Mononuclear cell (primary cell): ENCODE measurements around the gene CENPT. TPM values are rescaled to one million over a fixed set of nuclear protein-coding genes. Genes with fewer than 3 reads are reported as not detected.
"Not testable (repeated sequence)": the region's sequence is repeated elsewhere in the genome, so short reads cannot be mapped to it uniquely, and the experiment has no call there.

Experiments used
- H3K27me3 ChIP-seq: 2 replicates; pipeline ENCODE4 v1.6.0; 2011; ENCODE audit warnings: low read length, control low read depth; ENCODE audit not compliant: insufficient read depth
- H3K4me1 ChIP-seq: 2 replicates; pipeline ENCODE4 v1.5.1; 2011; ENCODE audit warnings: mild to moderate bottlenecking, low read length, control low read depth; ENCODE audit not compliant: insufficient read depth
- H3K4me3 ChIP-seq: 2 replicates; pipeline ENCODE4 v1.5.1; 2011; ENCODE audit warnings: mild to moderate bottlenecking, low read length, moderate library complexity
- H3K9me3 ChIP-seq: 2 replicates; pipeline ENCODE4 v1.5.1; 2011; ENCODE audit warnings: low read depth, mild to moderate bottlenecking, control low read depth, low read length
- total RNA-seq: library from RNA; depleted of rRNA; stranded (reverse); fragments of >200 nt; gene quantifications from one replicate; pipeline ENCODE4 v1.2.3, GENCODE V29; 2012

Gene CENPT
- total RNA-seq, 1 donor: 20.8 TPM

- H3K9me3 ChIP-seq: no peaks in the 10 kb centered on the region
- H3K27me3 ChIP-seq: no peaks in the 10 kb centered on the region
- peaks cover 57% of the 10 kb centered on the region for H3K4me1 ChIP-seq
- H3K4me3 ChIP-seq: peak overlapping the region; percentile 69
Observed at GRCh38 chr16:67845291-67846062, 2.0 kb downstream of the CENPT start.

- H3K9me3 ChIP-seq: no peaks in the 10 kb centered on the region
- H3K27me3 ChIP-seq: no peaks in the 10 kb centered on the region
- no peak overlapping the region for H3K4me3 ChIP-seq
- peaks cover 57% of the 10 kb centered on the region for H3K4me1 ChIP-seq
Observed at GRCh38 chr16:67844497-67844896, 3.0 kb downstream of the CENPT start.

GRCh38 chr16:67843343-67843765, 4.1 kb downstream of the CENPT start:
- Histone ChIP-seq H3K4me3 (peak overlapping the region; percentile 84), H3K27me3 (no peaks in the 10 kb centered on the region), H3K4me1 (peaks cover 52% of the 10 kb centered on the region), H3K9me3 (no peaks in the 10 kb centered on the region)

- no peaks in the 10 kb centered on the region for H3K27me3 ChIP-seq
- peak overlapping the region; percentile 84 for H3K4me3 ChIP-seq
- H3K4me1 ChIP-seq: peaks cover 46% of the 10 kb centered on the region
- H3K9me3 ChIP-seq: no peaks in the 10 kb centered on the region
Observed at GRCh38 chr16:67842509-67843342, 4.8 kb downstream of the CENPT start.

- Histone ChIP-seq H3K4me1 (peaks cover 41% of the 10 kb centered on the region), H3K4me3 (peak within 1 kb of the TSS; percentile 84), H3K9me3 (no peaks in the 10 kb centered on the region), H3K27me3 (no peaks in the 10 kb centered on the region)
Observed at GRCh38 chr16:67841816-67842508, 5.5 kb downstream of the CENPT start, which contains the start of gene THAP11. Gene THAP11, plus strand, starts transcription at chr16:67842320. Its CDS starts 235 bp downstream, at chr16:67842555.

- Histone ChIP-seq H3K4me1 (peaks cover 40% of the 10 kb centered on the region), H3K27me3 (no peaks in the 10 kb centered on the region), H3K9me3 (no peaks in the 10 kb centered on the region), H3K4me3 (peak overlapping the region; percentile 84)
Observed at GRCh38 chr16:67841198-67841815, 6.2 kb downstream of the CENPT start.

GRCh38 chr16:67837811-67838210, 9.7 kb downstream of the CENPT start:
- no peaks in the 10 kb centered on the region for H3K9me3 ChIP-seq
- no peak overlapping the region for H3K4me3 ChIP-seq
- H3K4me1 ChIP-seq: peaks cover 20% of the 10 kb centered on the region
- no peaks in the 10 kb centered on the region for H3K27me3 ChIP-seq

GRCh38 chr16:67837190-67837589, 10.3 kb downstream of the CENPT start:
- H3K9me3 ChIP-seq, H3K27me3 ChIP-seq, H3K4me3 ChIP-seq: not testable (repeated sequence)
- H3K4me1 ChIP-seq: peaks cover 23% of the 10 kb centered on the region

- Histone ChIP-seq H3K4me3 (peak overlapping the region; percentile 58), H3K4me1 (peaks cover 17% of the 10 kb centered on the region), H3K9me3 (no peaks in the 10 kb centered on the region), H3K27me3 (no peaks in the 10 kb centered on the region)
Observed at GRCh38 chr16:67834242-67834614, 13.3 kb downstream of the CENPT start.

GRCh38 chr16:67833415-67834241, 13.9 kb downstream of the CENPT start:
- Histone ChIP-seq H3K27me3 (no peaks in the 10 kb centered on the region), H3K4me1 (peaks cover 17% of the 10 kb centered on the region), H3K9me3 (no peaks in the 10 kb centered on the region), H3K4me3 (peak overlapping the region; percentile 58)

GRCh38 chr16:67833030-67833414, 14.5 kb downstream of the CENPT start:
- peaks cover 17% of the 10 kb centered on the region for H3K4me1 ChIP-seq
- peak overlapping the region; percentile 58 for H3K4me3 ChIP-seq
- H3K27me3 ChIP-seq: no peaks in the 10 kb centered on the region
- H3K9me3 ChIP-seq: no peaks in the 10 kb centered on the region

- Histone ChIP-seq H3K4me1 (peaks cover 10% of the 10 kb centered on the region), H3K27me3 (no peaks in the 10 kb centered on the region)
Observed at GRCh38 chr16:67828651-67829050, 18.8 kb downstream of the CENPT start.

GRCh38 chr16:67825906-67826305, 21.6 kb downstream of the CENPT start:
- no peaks in the 10 kb centered on the region for H3K9me3 ChIP-seq
- H3K27me3 ChIP-seq: no peaks in the 10 kb centered on the region
- H3K4me1 ChIP-seq: no peaks in the 10 kb centered on the region
- H3K4me3 ChIP-seq: no peak overlapping the region

More at GRCh38 chr16:67828651-67829050, 18.8 kb downstream of the CENPT start:
- Histone ChIP-seq H3K9me3 (no peaks in the 10 kb centered on the region), H3K4me3 (no peak overlapping the region)

GRCh38 chr16:67825119-67825518, 22.4 kb downstream of the CENPT start:
- H3K27me3 ChIP-seq: no peaks in the 10 kb centered on the region
- H3K4me1 ChIP-seq: no peaks in the 10 kb centered on the region
- H3K4me3 ChIP-seq: no peak overlapping the region
- no peaks in the 10 kb centered on the region for H3K9me3 ChIP-seq
